Stimulated activated CD4-positive, alpha-beta T cell treated with anti-CD3 and anti-CD28 coated beads, Interleukin-1b, Interleukin-23, amount 100 ng/mL, for 48 hours (primary cell): Measurements from ENCODE around the gene POLR2J.

Source experiments
- DNase-seq: peaks from one replicate; pipeline ENCODE4 v3.0.0-alpha.2; 2020

Gene POLR2J

GRCh38 chr7:102434039-102434486, 44.7 kb downstream of the POLR2J start:
- no peak for DNase-seq

DNA sequence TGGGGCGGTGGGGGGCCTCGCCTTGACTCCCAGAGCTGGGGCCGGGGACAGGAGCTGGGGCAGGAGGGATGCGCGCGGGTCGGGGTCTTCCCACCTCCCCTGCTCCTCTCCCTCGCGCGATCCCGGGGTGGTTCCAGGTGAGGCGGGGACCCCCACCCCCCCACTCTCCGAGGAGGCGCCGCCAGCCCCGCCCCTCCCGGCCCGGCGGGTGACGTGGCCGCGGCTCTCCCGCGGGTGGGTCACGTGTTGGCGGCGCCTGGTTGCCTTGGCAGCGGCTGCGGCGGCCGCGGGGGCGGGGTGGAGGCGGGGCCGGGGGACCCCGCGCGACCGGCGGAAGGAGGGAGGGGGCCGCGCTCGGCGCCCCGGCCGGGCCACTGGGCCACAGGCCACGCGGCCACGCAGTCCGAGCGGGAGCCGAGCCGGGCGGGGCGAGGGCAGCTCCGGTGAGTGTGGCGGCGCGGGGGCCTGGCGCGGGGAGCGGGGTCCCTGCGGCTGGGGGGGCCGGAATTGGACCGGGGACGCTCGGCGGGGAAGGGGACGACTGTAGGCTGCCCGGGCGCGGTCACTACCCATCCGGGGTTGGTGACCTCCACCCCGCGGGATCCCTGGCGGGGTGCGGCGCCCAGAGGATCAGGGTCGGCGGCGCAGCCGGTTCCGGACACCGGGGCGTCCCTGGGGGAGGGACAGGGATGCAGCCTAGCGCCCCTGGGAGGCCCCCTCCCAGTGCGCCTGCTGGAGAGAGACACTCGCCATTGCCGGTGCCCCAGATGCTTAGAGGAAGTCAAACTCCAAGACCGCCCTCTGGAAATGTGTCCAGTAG, 45.3 kb downstream of the POLR2J start, which contains the start of gene ORAI2:
Gene ORAI2 (plus strand): TSS at position 357 of the 820 bp plus-strand sequence. CDS start 5,382 bp downstream, outside the sequence.
- peak; percentile 80 for DNase-seq

- DNase-seq = no peak
Observed at GRCh38 chr7:102432442-102433218, 46.1 kb downstream of the POLR2J start.

GRCh38 chr7:102431617-102432298, 47.0 kb downstream of the POLR2J start:
- peak; percentile 55 for DNase-seq

DNA sequence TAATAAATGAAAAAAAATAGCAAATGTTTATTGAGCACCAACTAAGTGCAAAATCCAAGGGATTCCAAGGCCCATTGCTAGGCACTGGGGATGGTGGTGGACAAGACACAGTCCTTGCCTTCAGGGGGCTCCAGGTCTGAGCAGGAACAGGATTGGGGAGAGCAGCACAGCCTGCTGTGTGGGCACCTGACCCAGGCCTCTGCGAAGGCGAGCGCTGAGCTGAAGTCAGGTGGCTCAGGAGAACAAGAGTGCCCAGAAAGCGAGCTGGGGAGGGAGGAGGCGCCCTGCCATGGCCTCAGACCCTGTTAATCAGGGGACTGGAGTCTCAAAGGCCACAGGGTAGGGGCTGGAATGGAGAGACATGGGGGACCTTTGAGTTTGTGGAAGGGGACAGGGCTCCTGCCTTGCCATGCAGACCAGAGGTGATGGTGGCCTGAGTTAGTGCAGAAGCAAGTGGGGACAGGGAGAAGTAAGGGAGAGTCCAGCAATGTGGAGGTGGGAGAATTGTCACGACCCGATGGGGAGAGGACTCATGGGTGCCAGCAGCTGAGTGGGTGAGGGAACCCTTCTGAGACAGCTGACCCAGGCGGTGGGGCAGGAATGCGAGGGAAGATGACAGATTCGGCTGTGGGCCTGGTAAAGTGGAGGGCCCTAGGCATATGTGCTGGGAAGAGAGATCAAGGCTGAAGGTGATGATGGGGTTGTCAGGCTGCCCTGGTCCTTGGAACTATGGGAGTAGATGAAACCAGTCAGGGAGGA, 49.4 kb downstream of the POLR2J start:
- DNase-seq = no peak

GRCh38 chr7:102427019-102427405, 51.7 kb downstream of the POLR2J start:
- no peak for DNase-seq

- peak; percentile 85 for DNase-seq
Observed at GRCh38 chr7:102426268-102427018, 52.3 kb downstream of the POLR2J start.

- peak; percentile 84 for DNase-seq
Observed at GRCh38 chr7:102425639-102426267, 53.0 kb downstream of the POLR2J start.

DNA sequence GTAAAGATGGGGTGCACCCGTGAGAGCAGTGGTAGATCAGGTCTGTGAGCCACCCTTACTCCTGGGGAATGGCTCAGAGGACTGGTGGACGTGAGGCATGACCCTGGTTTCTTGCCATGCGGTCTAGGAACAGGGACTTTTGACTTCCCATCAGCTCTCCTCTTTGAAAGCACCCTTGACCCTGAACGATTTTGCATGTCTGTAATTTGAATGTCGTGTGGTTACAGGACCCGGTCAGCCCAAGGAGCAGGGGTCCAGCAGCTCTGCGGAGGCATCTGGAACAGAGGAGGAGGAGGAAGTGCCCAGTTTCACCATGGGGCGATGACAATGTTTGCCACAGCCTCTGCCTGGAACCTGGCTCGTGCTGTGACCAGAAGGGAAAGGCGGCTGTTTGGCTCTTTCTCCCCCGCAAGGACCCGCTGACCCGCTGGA, 53.9 kb downstream of the POLR2J start:
- no peak for DNase-seq

- DNase-seq = no peak
Observed at GRCh38 chr7:102424129-102424551, 54.6 kb downstream of the POLR2J start.
